ENCODE data around the gene JARID2. TPM values are rescaled to one million over a fixed set of nuclear protein-coding genes. Genes with fewer than 3 reads are reported as not detected.

JARID2 gene
- total RNA-seq, 4 donors from 2014 or later: 10.8 to 31.6 (median 14.3) TPM

- DNase-seq (ENCODE audit: low spot score): no peak
- no peak for TF ChIP-seq CTCF (IDR thresholded peaks at IDR 0.05)
- no peak for ATAC-seq (ENCODE audit: low FRiP score)
Measured at GRCh38 chr6:15512126-15512525, 266.3 kb downstream of the JARID2 start.

- ATAC-seq (ENCODE audit: low FRiP score): no peak
- DNase-seq (ENCODE audit: low spot score): no peak
- no peak for TF ChIP-seq CTCF (IDR thresholded peaks at IDR 0.05)
Measured at GRCh38 chr6:15512721-15513120, 266.9 kb downstream of the JARID2 start.

GRCh38 chr6:15513131-15513771 lies 267.4 kb downstream of the JARID2 start:
- no peak for TF ChIP-seq CTCF (IDR thresholded peaks at IDR 0.05)
- ATAC-seq (ENCODE audit: low FRiP score) (no peak), DNase-seq (ENCODE audit: low spot score) (no peak)

- DNase-seq (ENCODE audit: low spot score): no peak
- ATAC-seq (ENCODE audit: low FRiP score): no peak
- TF ChIP-seq CTCF (IDR thresholded peaks at IDR 0.05): no peak
Measured at GRCh38 chr6:15513801-15514711, 268.2 kb downstream of the JARID2 start.

- TF ChIP-seq CTCF (IDR thresholded peaks at IDR 0.05): no peak
- ATAC-seq (ENCODE audit: low FRiP score) (no peak), DNase-seq (ENCODE audit: low spot score) (no peak)
Measured at GRCh38 chr6:15515226-15515625, 269.4 kb downstream of the JARID2 start.

- TF ChIP-seq CTCF (IDR thresholded peaks at IDR 0.05): no peak
- no peak for ATAC-seq (ENCODE audit: low FRiP score)
- no peak for DNase-seq (ENCODE audit: low spot score)
Measured at GRCh38 chr6:15515660-15516375, 269.9 kb downstream of the JARID2 start.
